Adrenal gland (tissue), 5 donors: ENCODE results near the gene SMTNL2.

Experiments
- CTCF ChIP-seq, 6 experiments: fragments of 450-650 bp in 4 of 6; fragments of 200-600 bp in 2 of 6; sonication (generic) in 1 of 6; IDR thresholded peaks; 1 replicate in 5 of 6; 2 replicates in 1 of 6; pipeline versions ENCODE4 v1.5.1 to v1.8.0; 2016 to 2021; ENCODE audit warnings: antibody characterized with exemption in 6 of 6, mild to moderate bottlenecking in 2 of 6, moderate library complexity in 1 of 6
- POLR2A ChIP-seq, 2 donors: fragments of 450-650 bp; IDR thresholded peaks; one replicate each; pipeline ENCODE4 v1.6.1; 2017; ENCODE audit warnings: antibody characterized with exemption in 2 of 2, mild to moderate bottlenecking in 2 of 2, moderate library complexity in 1 of 2
- donor health status: DM: no; HTN: no; CAD: no.

GRCh38 chr17:4538236-4539002, 45.9 kb upstream of the SMTNL2 start:
- TF ChIP-seq CTCF (IDR thresholded peaks at IDR 0.05) (no peak), POLR2A (IDR thresholded peaks at IDR 0.05) (no peak)
